Neural progenitor cell (in vitro differentiated cells): ENCODE measurements around the gene ITGA8. TPM values are rescaled to one million over a fixed set of nuclear protein-coding genes. Genes with fewer than 3 reads are reported as not detected.

ENCODE experiments used
- DNase-seq: peaks from one replicate; pipeline ENCODE4 v3.0.0-alpha.2; 2016; ENCODE audit warnings: low spot score
- H2AFZ ChIP-seq: fragments of 200-600 bp; sonication (generic); replicated peaks from 2 replicates; pipeline ENCODE4 v1.6.1; 2016; ENCODE audit warnings: antibody characterized with exemption
- H3F3A ChIP-seq: fragments of 200-600 bp; sonication (generic); 2 replicates; pipeline ENCODE4 v1.6.1; 2016; ENCODE audit warnings: antibody characterized with exemption, low read depth
- H3K27ac ChIP-seq: fragments of 200-600 bp; sonication (generic); 2 replicates; pipeline ENCODE4 v1.5.1; 2016; ENCODE audit warnings: mild to moderate bottlenecking
- H3K27me3 ChIP-seq: fragments of 200-600 bp; sonication (generic); 2 replicates; pipeline ENCODE4 v1.6.1; 2016; ENCODE audit warnings: mild to moderate bottlenecking, moderate library complexity
- H3K36me3 ChIP-seq: fragments of 200-600 bp; sonication (generic); 2 replicates; pipeline ENCODE4 v1.5.1; 2016
- H3K4me1 ChIP-seq: fragments of 200-600 bp; sonication (generic); 2 replicates; pipeline ENCODE4 v1.6.1; 2016; ENCODE audit warnings: mixed run types
- H3K4me2 ChIP-seq: fragments of 200-600 bp; sonication (generic); 2 replicates; pipeline ENCODE4 v1.6.1; 2016
- H3K4me3 ChIP-seq: fragments of 200-600 bp; sonication (generic); 2 replicates; pipeline ENCODE4 v1.5.1; 2016
- H3K79me2 ChIP-seq: fragments of 200-600 bp; sonication (generic); 2 replicates; pipeline ENCODE4 v1.6.1; 2016; ENCODE audit warnings: low read depth
- H3K9ac ChIP-seq: fragments of 200-600 bp; sonication (generic); 2 replicates; pipeline ENCODE4 v1.6.1; 2016
- H3K9me3 ChIP-seq: fragments of 200-600 bp; sonication (generic); 2 replicates; pipeline ENCODE4 v1.5.1; 2016; ENCODE audit warnings: low read depth
- H4K20me1 ChIP-seq: fragments of 200-600 bp; sonication (generic); 2 replicates; pipeline ENCODE4 v1.6.1; 2016; ENCODE audit warnings: low read depth
- H3K27ac Mint-ChIP-seq: 3 replicates; pipeline ENCODE4 v1.8.0; 2021; ENCODE audit warnings: mixed read lengths
- H3K27me3 Mint-ChIP-seq: 2 replicates; pipeline ENCODE4 v1.8.0; 2022; ENCODE audit warnings: low read depth, mild to moderate bottlenecking, inconsistent platforms, moderate library complexity, mixed read lengths; ENCODE audit not compliant: insufficient read depth
- H3K36me3 Mint-ChIP-seq: 3 replicates; pipeline ENCODE4 v1.8.0; 2021; ENCODE audit warnings: mixed read lengths
- H3K4me1 Mint-ChIP-seq: 3 replicates; pipeline ENCODE4 v1.8.0; 2021; ENCODE audit warnings: mixed read lengths
- H3K4me3 Mint-ChIP-seq: 3 replicates; pipeline ENCODE4 v1.8.0; 2021; ENCODE audit warnings: mild to moderate bottlenecking, moderate library complexity, mixed read lengths
- H3K9me3 Mint-ChIP-seq: 3 replicates; pipeline ENCODE4 v1.8.0; 2020; ENCODE audit warnings: mixed read lengths
- EZH2 ChIP-seq: fragments of 200-600 bp; sonication (generic); IDR thresholded peaks from 2 replicates; pipeline ENCODE4 v1.6.1; 2017; ENCODE audit warnings: antibody characterized with exemption, mild to moderate bottlenecking, moderate library complexity
- EZH2phosphoT487 ChIP-seq: fragments of 200-600 bp; sonication (generic); IDR thresholded peaks from 2 replicates; pipeline ENCODE4 v1.6.1; 2017; ENCODE audit warnings: antibody characterized with exemption
- total RNA-seq: library from RNA; depleted of rRNA; stranded (reverse); fragments of >200 nt; gene quantifications from 2 replicates; pipeline ENCODE4 v1.2.3, GENCODE V29; 2015; ENCODE audit warnings: low replicate concordance
- TF ChIP-seq, protein P1 (sequence below): fragments of 200-600 bp; sonication (generic); IDR thresholded peaks from 2 replicates; pipeline ENCODE4 v1.5.1; 2017; ENCODE audit warnings: antibody characterized with exemption, mild to moderate bottlenecking

ITGA8 gene
- total RNA-seq, 1 donor from 2014 or later: 0.15 TPM

- Histone ChIP-seq H3K36me3 (no peaks in the 10 kb centered on the region), H3K4me3 (no peak overlapping the region), H3K79me2 (no peaks in the 10 kb centered on the region), H3F3A (no peaks in the 10 kb centered on the region), H2AFZ (no peak overlapping the region), H3K27ac (no peak overlapping the region), H3K27me3 (peaks cover 23% of the 10 kb centered on the region), H3K9ac (no peak overlapping the region), H3K4me1 (no peaks in the 10 kb centered on the region), H3K4me2 (no peak overlapping the region), H4K20me1 (no peaks in the 10 kb centered on the region), H3K9me3 (no peaks in the 10 kb centered on the region)
- H3K27me3 Mint-ChIP-seq: peaks cover 4% of the 10 kb centered on the region
- no peaks in the 10 kb centered on the region for H3K36me3 Mint-ChIP-seq
- H3K27ac Mint-ChIP-seq: no peak overlapping the region
- H3K4me3 Mint-ChIP-seq: no peak overlapping the region
- no peak for TF ChIP-seq EZH2phosphoT487
- TF ChIP-seq, protein P1, sequence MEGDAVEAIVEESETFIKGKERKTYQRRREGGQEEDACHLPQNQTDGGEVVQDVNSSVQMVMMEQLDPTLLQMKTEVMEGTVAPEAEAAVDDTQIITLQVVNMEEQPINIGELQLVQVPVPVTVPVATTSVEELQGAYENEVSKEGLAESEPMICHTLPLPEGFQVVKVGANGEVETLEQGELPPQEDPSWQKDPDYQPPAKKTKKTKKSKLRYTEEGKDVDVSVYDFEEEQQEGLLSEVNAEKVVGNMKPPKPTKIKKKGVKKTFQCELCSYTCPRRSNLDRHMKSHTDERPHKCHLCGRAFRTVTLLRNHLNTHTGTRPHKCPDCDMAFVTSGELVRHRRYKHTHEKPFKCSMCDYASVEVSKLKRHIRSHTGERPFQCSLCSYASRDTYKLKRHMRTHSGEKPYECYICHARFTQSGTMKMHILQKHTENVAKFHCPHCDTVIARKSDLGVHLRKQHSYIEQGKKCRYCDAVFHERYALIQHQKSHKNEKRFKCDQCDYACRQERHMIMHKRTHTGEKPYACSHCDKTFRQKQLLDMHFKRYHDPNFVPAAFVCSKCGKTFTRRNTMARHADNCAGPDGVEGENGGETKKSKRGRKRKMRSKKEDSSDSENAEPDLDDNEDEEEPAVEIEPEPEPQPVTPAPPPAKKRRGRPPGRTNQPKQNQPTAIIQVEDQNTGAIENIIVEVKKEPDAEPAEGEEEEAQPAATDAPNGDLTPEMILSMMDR: no peak
- TF ChIP-seq EZH2: no peak
- H3K4me1 Mint-ChIP-seq: no peaks in the 10 kb centered on the region
- no peak for DNase-seq
- H3K9me3 Mint-ChIP-seq: no peaks in the 10 kb centered on the region
Observed at GRCh38 chr10:15703944-15704580, 15.7 kb downstream of the ITGA8 start.

DNA sequence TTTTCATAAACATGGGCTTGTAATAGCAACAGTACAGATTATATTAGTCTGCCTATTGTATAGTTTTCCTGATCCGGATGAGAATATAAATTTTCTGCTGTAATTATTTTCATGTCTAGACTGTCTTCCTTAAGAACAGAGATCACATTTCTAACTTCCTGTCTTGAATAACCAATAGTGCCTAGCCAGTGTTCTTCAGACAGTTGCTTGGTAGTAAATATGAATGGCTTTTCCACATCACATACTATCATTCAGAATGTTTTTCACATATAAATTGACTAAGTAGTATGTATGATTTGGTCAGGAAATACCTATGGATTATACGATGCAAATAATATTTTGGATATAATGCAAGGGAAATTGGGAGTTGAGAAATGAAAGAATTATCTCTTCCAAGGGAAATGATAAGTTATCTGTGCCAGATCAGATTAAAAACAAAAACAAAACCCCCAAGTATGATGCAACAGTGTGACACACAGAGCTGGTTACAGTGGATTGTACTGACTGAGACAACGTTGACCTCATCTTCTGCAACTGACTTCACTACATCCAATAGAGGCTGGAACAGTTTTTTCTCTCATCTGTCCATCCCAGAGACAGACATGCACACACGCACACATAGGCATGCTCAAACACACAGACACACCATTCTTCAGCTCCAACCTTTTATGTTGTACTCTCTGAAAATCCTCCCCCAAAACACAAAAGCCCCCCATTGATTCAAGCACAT is 16.4 kb downstream of the ITGA8 start:
- H3K4me3 ChIP-seq: no peak overlapping the region
- no peaks in the 10 kb centered on the region for H3K4me1 ChIP-seq
- H3K27ac Mint-ChIP-seq: no peak overlapping the region
- no peaks in the 10 kb centered on the region for H3K9me3 ChIP-seq
- no peak overlapping the region for H3K4me2 ChIP-seq
- H3K79me2 ChIP-seq: no peaks in the 10 kb centered on the region
- H3K4me1 Mint-ChIP-seq: no peaks in the 10 kb centered on the region
- no peak for DNase-seq
- TF ChIP-seq EZH2 (no peak), EZH2phosphoT487 (no peak)
- TF ChIP-seq, protein P1: no peak
- no peaks in the 10 kb centered on the region for H3F3A ChIP-seq
- no peaks in the 10 kb centered on the region for H3K36me3 Mint-ChIP-seq
- H3K4me3 Mint-ChIP-seq: no peak overlapping the region
- no peak overlapping the region for H3K27ac ChIP-seq
- H3K27me3 ChIP-seq: peaks cover 30% of the 10 kb centered on the region
- H3K36me3 ChIP-seq: no peaks in the 10 kb centered on the region
- no peaks in the 10 kb centered on the region for H4K20me1 ChIP-seq
- no peaks in the 10 kb centered on the region for H3K9me3 Mint-ChIP-seq
- H2AFZ ChIP-seq: no peak overlapping the region
- H3K9ac ChIP-seq: no peak overlapping the region
- peaks cover 4% of the 10 kb centered on the region for H3K27me3 Mint-ChIP-seq

GRCh38 chr10:15700078-15700674 is 19.5 kb downstream of the ITGA8 start:
- H3K9me3 ChIP-seq: no peaks in the 10 kb centered on the region
- Mint-ChIP-seq H3K4me3 (no peak overlapping the region), H3K36me3 (no peaks in the 10 kb centered on the region), H3K4me1 (no peaks in the 10 kb centered on the region), H3K27me3 (peaks cover 4% of the 10 kb centered on the region), H3K9me3 (no peaks in the 10 kb centered on the region), H3K27ac (no peak overlapping the region)
- H3K27me3 ChIP-seq: peaks cover 55% of the 10 kb centered on the region
- H3K9ac ChIP-seq: no peak overlapping the region
- H4K20me1 ChIP-seq: no peaks in the 10 kb centered on the region
- TF ChIP-seq EZH2: no peak
- TF ChIP-seq, protein P1: no peak
- TF ChIP-seq EZH2phosphoT487: no peak
- no peaks in the 10 kb centered on the region for H3K36me3 ChIP-seq
- no peak overlapping the region for H3K27ac ChIP-seq
- no peak overlapping the region for H3K4me2 ChIP-seq
- H3K79me2 ChIP-seq: no peaks in the 10 kb centered on the region
- no peak for DNase-seq
- no peak overlapping the region for H3K4me3 ChIP-seq
- no peak overlapping the region for H2AFZ ChIP-seq
- no peaks in the 10 kb centered on the region for H3F3A ChIP-seq
- H3K4me1 ChIP-seq: no peaks in the 10 kb centered on the region
